Limb (tissue), 2 donors: ENCODE measurements around the gene PTPRM.

Source experiments
- DNase-seq, 2 donors: peaks; one replicate each; pipeline ENCODE4 v3.0.0-alpha.2; 2016; ENCODE audit errors: extremely low spot score in 2 of 2

The PTPRM gene

DNA sequence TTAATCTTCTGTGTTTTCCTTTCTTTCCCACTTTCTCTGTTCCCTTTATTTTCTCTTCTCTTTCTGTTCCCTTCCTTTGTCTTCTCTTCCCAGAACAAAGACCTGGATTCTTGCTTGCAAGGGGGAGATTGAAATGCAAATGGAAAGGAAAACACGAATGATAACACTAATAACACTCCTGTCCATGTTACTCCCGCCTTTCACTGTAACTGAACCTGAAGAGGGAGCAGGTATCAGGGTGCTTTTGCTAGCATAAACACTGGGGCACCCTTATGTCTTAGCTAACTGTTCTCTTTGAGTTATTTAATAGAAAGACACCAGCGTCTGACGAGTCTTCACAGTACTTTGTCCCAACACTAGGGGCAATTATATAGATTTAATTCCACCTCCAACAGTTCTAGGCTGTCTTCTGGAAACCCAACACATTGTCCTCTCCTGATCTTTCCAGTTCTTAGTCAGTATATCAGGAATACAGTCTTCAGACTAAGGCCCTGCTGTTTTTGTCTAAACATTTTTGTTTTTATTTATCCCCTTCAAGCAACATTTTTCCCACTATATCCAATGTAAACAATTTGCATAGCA is 99.2 kb downstream of the PTPRM start:
- DNase-seq, result no peak

- DNase-seq, result no peak
Measured at GRCh38 chr18:7668392-7668791, 101.3 kb downstream of the PTPRM start.

DNA sequence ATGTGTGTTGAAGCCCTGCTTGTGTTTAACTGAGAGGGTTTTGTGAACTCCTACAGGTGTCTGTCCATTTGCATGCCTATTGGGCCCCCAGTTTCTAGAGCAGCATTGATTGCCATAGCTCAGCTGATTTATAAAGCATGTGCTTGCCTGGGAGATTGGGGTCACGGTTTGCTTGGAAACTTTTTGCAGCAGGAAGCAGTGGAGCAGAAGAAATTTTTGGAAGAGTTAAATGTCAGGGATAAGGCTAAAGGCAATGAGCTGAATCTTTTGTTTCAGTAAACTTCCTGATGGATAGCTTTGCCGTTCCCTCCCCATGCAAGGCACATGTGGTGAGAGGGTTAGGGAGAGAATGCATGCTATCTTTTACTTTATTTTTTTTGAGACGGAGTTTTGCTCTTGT is 102.2 kb downstream of the PTPRM start:
- DNase-seq, result no peak

GRCh38 chr18:7671105-7671504 is 104.0 kb downstream of the PTPRM start:
- no peak for DNase-seq

GRCh38 chr18:7676253-7676873 is 109.2 kb downstream of the PTPRM start:
- no peak for DNase-seq

DNA sequence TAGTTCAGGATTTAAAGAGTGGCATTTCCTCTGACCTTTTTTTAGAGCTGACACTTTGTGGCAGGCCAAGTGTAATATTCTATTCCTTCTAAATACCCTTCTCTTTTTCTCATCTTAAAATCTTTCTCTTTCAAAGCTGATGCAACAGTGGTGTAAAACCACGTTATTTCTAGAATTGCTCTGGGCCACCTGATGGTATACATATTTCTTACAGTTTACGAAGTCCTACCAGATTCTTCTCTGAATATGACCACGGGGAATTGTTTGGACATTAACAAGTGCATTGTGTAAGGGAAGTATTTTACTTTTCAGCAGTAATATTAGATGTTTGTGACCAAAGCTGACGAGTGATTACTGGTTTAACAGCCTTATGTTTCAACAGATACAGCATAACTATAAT is 109.9 kb downstream of the PTPRM start:
- no peak for DNase-seq

DNA sequence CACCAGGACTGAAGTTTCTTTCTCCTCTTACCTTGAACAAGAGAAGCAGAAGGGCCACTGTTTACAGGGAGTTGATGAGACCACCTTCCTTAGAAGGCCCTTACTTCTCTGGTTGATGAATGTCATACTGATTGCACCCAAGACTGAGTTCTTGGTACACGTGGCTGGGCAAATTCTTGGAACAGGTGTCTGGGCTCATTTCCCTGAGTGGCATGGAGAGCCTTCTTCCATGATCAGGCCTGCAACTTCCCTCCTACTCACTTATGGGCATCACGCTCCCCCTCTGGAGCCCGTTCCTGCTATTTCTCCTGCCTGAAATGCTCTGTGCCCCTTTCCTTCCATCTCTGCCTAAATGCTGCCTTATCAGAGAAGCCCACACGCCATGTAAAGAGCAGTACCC is 110.3 kb downstream of the PTPRM start:
- DNase-seq, result no peak

- no peak for DNase-seq
Measured at GRCh38 chr18:7678389-7678788, 111.3 kb downstream of the PTPRM start.

DNA sequence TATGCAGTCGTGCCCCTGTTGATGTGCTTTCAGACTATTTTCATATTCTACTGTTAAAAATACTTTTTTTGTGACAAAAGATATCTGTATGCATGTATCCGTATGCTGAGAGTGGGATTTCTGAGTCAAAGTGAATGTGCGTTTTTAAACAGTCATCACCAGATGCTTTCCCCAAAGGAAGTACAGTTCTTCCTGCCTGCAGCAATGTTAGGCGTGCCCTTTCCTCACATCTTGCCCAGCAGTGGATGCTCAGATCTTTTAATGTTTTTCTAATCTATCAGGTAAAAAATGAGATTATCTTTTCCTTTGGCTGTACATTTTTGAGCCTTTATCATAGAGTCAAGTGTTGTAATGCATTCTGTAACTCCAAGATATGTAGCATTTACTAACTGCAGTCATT is 111.7 kb downstream of the PTPRM start:
- DNase-seq, result no peak

- no peak for DNase-seq
Measured at GRCh38 chr18:7681298-7681697, 114.2 kb downstream of the PTPRM start.

DNA sequence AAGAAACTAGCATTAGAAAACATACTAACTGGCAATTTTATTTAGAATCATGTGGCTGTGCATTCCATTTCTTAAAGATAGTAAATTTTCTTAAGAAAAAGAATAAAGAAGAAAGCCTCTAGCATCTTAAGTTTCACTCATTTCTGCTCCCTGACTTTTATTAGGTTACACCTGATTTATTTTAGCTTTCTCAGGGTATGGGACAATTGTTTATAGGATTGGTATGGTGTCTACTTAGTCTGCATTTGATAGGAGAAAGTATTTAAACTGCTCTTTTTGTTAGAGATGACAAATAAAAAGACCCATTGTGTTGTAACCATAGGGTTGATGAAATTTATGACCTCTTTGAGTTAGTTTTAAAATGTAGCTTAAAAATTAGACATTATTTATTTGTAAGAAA is 115.2 kb downstream of the PTPRM start:
- no peak for DNase-seq

DNA sequence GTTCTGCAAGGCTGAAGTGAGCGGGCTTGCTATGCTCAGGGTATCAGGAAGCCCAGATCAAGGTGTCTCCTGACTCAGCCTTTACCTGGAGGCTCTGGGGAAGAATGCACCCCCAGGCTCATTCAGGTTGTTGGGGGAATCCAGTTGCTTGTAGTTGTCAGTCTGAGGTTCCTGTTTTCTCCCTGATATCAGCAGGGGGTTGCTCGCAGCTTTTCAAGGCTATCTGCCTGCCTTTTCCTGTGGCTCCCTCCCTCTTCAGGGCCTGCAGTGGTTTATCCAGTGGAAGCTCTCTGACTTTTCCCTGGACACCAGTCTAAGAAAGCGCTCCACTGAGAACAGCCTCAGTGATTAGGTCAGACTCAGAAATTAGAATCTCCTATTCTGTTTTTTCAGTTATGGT is 116.6 kb downstream of the PTPRM start:
- no peak for DNase-seq

DNA sequence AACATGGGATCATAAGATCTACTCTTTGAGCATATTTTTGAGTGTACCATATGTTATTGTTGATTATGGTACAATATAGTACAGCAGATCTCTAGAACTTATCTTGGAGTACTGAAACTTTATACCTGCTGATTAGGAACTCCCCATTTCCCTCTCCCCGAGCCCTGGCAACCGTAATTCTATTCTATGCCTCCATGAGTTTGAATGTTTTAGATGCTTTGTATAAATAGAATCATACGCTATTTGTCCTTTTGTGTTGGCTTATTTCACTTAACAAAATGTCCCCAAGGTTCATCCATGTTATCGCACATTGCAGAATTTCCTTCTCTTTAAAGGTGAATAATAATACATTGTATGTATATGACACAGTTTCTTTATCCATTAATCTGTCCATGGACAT is 117.2 kb downstream of the PTPRM start:
- no peak for DNase-seq

- no peak for DNase-seq
Measured at GRCh38 chr18:7684966-7685365, 117.8 kb downstream of the PTPRM start.

GRCh38 chr18:7686278-7686677 is 119.2 kb downstream of the PTPRM start:
- DNase-seq, result no peak

DNA sequence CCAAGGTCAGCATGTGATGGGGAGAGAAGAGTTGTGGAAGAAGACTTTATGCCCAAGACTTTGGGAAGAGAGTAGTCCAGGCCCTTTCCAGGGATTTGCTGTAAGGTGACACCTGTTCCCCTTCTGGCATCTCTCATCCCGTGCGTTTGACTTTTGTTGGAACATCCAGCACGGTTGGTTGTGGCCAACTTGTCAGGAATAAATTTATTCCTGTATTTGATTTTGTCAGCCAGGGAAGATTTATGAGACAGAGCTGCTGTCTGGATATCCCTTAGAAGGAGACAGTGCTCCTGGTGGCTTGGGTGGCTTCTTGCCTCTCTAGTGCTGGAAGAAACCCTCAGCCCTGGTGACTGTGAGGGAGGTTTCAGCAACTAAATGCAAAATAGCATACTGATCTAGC is 121.5 kb downstream of the PTPRM start:
- no peak for DNase-seq

DNA sequence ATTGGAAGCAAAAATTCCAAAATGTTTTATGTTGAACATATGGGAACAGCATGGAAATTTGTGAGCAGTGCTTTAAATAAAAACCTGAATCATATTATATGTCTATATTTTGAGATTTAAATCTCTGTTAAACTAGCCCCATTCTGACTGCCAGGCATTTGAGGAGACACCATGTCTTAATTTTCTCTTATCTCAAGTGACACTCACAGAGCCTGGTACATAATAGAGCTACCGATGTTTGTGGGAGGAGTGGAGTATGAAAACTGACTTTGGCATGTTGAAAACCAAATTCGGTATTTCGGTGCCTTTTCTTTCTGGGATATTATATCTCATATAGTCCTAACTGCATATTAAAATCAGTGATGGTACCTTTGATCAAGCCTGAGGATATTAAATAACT is 124.1 kb downstream of the PTPRM start:
- no peak for DNase-seq

DNA sequence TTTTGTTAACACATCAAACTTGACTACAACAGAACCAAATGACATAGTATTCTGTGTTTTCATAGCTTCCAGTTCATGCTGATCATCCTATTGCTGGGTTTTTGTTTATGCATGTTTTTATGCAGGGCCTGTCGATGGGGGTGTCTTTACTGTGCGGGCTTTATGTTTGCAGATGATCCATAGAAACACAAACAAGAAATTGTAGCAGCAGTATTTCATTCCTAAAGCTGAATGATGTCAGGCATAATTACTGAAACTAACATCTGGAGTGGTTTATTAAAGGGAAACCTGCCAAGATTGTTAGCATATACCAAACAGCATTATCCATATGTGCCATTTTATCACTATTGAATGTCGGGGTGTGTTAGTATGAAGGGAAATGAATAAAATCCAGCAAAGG is 129.7 kb downstream of the PTPRM start:
- peak in 1 of 2 donors; percentile 78 for DNase-seq

DNA sequence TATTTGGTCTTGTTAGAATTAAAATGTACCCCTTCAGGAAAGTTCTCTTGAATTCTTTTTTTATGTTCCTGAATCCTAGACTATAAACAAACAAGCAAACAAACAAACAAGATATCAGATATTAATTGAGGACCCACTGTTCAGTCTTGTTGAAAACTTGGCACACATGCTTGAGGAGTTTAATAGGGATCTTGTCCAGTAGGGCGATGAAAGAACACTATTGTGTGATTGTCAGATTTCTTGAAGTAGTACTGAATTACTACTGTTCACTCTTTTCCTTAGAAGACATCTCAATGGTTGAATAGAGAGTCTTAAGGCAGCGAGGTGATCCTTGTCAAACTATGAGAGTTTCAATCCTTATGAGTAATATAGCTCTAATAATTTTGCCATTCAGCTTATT is 130.2 kb downstream of the PTPRM start:
- no peak for DNase-seq

GRCh38 chr18:7711495-7711894 is 144.4 kb downstream of the PTPRM start:
- DNase-seq, result no peak

DNA sequence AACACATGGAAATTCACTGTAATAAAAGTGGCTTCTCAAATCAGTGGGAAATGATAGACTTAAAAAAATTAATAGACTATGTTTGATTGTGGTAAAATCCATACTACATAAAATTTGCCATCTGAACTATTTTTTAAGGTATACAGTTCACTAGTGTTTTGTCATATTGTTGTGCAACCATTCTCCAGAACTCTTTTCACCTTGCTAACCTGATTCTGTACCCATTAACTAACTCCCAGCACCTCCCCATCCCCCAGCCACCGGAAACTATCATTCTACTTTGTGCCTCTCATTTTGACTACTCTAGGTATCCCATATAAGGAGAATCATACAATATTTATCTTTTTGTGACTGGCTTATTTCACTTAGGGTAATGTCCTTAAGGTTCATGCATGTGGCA is 153.3 kb downstream of the PTPRM start:
- DNase-seq, result no peak

DNA sequence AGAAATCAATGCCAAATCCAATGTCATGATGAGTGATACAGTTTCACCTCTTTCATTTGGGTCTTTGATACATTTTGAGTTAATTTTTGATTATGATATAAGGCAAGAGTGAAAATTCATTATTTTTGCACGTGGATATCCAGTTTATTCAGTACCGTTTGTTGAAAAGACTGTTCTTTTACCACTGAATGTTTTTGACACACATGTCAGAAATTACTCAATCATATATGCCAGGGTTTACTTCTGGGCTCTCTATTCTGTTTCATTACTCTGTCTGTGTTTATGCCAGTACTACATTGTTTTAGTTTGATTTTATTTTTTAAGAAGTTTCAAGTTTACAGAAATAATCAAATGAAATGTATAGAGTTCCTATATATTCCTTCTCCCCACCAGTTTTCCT is 154.4 kb downstream of the PTPRM start:
- no peak for DNase-seq

GRCh38 chr18:7722955-7723354 is 155.8 kb downstream of the PTPRM start:
- DNase-seq, result no peak

DNA sequence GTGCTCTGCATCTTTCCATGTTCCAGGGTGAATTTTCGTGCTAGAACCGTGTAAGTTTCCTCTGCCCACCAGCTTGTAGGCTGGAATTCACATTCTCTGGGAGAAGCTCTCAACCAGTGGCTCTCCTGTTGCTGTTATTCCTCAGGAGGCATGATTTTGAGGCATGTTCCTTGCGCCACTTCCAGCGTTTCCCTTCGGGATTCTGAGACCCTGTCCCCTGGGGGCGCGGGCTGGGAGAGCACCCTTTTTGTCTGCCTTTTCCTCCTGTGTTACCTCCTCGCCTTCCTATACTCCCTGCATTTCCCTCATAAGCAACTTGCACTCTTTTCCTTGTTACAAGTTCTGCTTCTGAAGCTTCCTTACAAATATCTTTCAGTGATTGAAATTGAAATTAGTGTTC is 156.4 kb downstream of the PTPRM start:
- DNase-seq, result no peak
